Measurements from ENCODE around the gene ZDHHC14. TPM values are rescaled to one million over a fixed set of nuclear protein-coding genes. Genes with fewer than 3 reads are reported as not detected.

Gene ZDHHC14
- total RNA-seq, 2 experiments from 2014 or later: 1.3 to 1.6 TPM

GRCh38 chr6:157615420-157615769, 234.4 kb downstream of the ZDHHC14 start:
- no peak overlapping the region for H3K4me3 Mint-ChIP-seq
- intact Hi-C loops (cut with DNase I, micrococcal nuclease): no loop called here
- CTCF ChIA-PET: no interaction called here
- Histone ChIP-seq H3K27me3 (ENCODE audit: control insufficient read depth in 1 of 2, insufficient read depth in 2 of 2, low read length in 2 of 2) (no peaks in the 10 kb centered on the region), H3K36me3 (ENCODE audit: insufficient read depth, low read length) (no peaks in the 10 kb centered on the region), H3K4me3 (ENCODE audit: low read length) (no peak overlapping the region), H3K9me3 (ENCODE audit: control insufficient read depth in 1 of 2, insufficient read depth in 1 of 2, low read length in 2 of 2) (no peaks in the 10 kb centered on the region), H3K27ac (ENCODE audit: low read depth in 1 of 2, low read length in 2 of 2) (no peak overlapping the region), H3K4me1 (ENCODE audit: insufficient read depth, low read length) (no peaks in the 10 kb centered on the region)
- H3K9me3 Mint-ChIP-seq: no peaks in the 10 kb centered on the region
- POLR2A ChIA-PET: no interaction called here
- ATAC-seq (ENCODE audit: poor library complexity): no peak
- TF ChIP-seq CTCF (IDR thresholded peaks at IDR 0.05): no peak
- H3K4me1 Mint-ChIP-seq (ENCODE audit: low read depth): no peaks in the 10 kb centered on the region
- no peak overlapping the region for H3K27ac Mint-ChIP-seq
- H3K27me3 Mint-ChIP-seq: no peaks in the 10 kb centered on the region
- peak in 1 of 14 experiments; percentile 7 for DNase-seq
- no peaks in the 10 kb centered on the region for H3K36me3 Mint-ChIP-seq (ENCODE audit: low read depth)

- no peaks in the 10 kb centered on the region for H3K9me3 ChIP-seq (ENCODE audit: control insufficient read depth in 1 of 2, insufficient read depth in 1 of 2, low read length in 2 of 2)
- no peaks in the 10 kb centered on the region for H3K4me1 Mint-ChIP-seq (ENCODE audit: low read depth)
- no peak overlapping the region for H3K27ac ChIP-seq (ENCODE audit: low read depth in 1 of 2, low read length in 2 of 2)
- no peak overlapping the region for H3K4me3 ChIP-seq (ENCODE audit: low read length)
- no peaks in the 10 kb centered on the region for H3K27me3 ChIP-seq (ENCODE audit: control insufficient read depth in 1 of 2, insufficient read depth in 2 of 2, low read length in 2 of 2)
- DNase-seq (no peak), ATAC-seq (ENCODE audit: poor library complexity) (no peak)
- no peak overlapping the region for H3K27ac Mint-ChIP-seq
- no peaks in the 10 kb centered on the region for H3K4me1 ChIP-seq (ENCODE audit: insufficient read depth, low read length)
- intact Hi-C loops (cut with DNase I, micrococcal nuclease): no loop called here
- H3K36me3 ChIP-seq (ENCODE audit: insufficient read depth, low read length): no peaks in the 10 kb centered on the region
- no peaks in the 10 kb centered on the region for H3K36me3 Mint-ChIP-seq (ENCODE audit: low read depth)
- no peak for TF ChIP-seq CTCF (IDR thresholded peaks at IDR 0.05)
- ChIA-PET POLR2A (no interaction called here), CTCF (no interaction called here)
- no peaks in the 10 kb centered on the region for H3K9me3 Mint-ChIP-seq
- no peak overlapping the region for H3K4me3 Mint-ChIP-seq
- no peaks in the 10 kb centered on the region for H3K27me3 Mint-ChIP-seq
These were observed 235.0 kb downstream of the ZDHHC14 start for GRCh38 chr6:157615951-157616350.

GRCh38 chr6:157620944-157621343, 240.0 kb downstream of the ZDHHC14 start:
- Mint-ChIP-seq H3K4me3 (no peak overlapping the region), H3K9me3 (peaks cover 2% of the 10 kb centered on the region), H3K27ac (no peak overlapping the region), H3K36me3 (ENCODE audit: low read depth) (no peaks in the 10 kb centered on the region), H3K4me1 (ENCODE audit: low read depth) (no peaks in the 10 kb centered on the region), H3K27me3 (no peaks in the 10 kb centered on the region)
- H3K36me3 ChIP-seq (ENCODE audit: insufficient read depth, low read length): no peaks in the 10 kb centered on the region
- no peak overlapping the region for H3K4me3 ChIP-seq (ENCODE audit: low read length)
- CTCF ChIA-PET: no interaction called here
- no peaks in the 10 kb centered on the region for H3K4me1 ChIP-seq (ENCODE audit: insufficient read depth, low read length)
- ATAC-seq (ENCODE audit: poor library complexity): no peak
- H3K27me3 ChIP-seq (ENCODE audit: control insufficient read depth in 1 of 2, insufficient read depth in 2 of 2, low read length in 2 of 2): no peaks in the 10 kb centered on the region
- H3K9me3 ChIP-seq (ENCODE audit: control insufficient read depth in 1 of 2, insufficient read depth in 1 of 2, low read length in 2 of 2): no peaks in the 10 kb centered on the region
- no peak for TF ChIP-seq CTCF (IDR thresholded peaks at IDR 0.05)
- intact Hi-C loops (cut with DNase I, micrococcal nuclease): no loop called here
- no peak overlapping the region for H3K27ac ChIP-seq (ENCODE audit: low read depth in 1 of 2, low read length in 2 of 2)
- no peak for DNase-seq
- POLR2A ChIA-PET: no interaction called here
